ENCODE measurements around the gene TAOK2. TPM values are rescaled to one million over a fixed set of nuclear protein-coding genes. Genes with fewer than 3 reads are reported as not detected.
"Not testable (repeated sequence)": the region's sequence is repeated elsewhere in the genome, so short reads cannot be mapped to it uniquely, and the experiment has no call there.

TAOK2 gene
- 46.4 and 48.5 TPM in 2 replicates for total RNA-seq (2012; rRNA removed)

- Histone ChIP-seq H3K27me3 (ENCODE audit: control insufficient read depth, insufficient read depth, low read length) (no peaks in the 10 kb centered on the region), H3K4me3 (ENCODE audit: low read length) (peak within 1 kb of the TSS; percentile 89), H3K4me2 (ENCODE audit: low read length) (peak within 1 kb of the TSS; percentile 88), H3K4me1 (ENCODE audit: control insufficient read depth, insufficient read depth, low read length) (peaks cover 31% of the 10 kb centered on the region), H3K9me3 (replicated peaks; ENCODE audit: low read length) (no peaks in the 10 kb centered on the region), H3K36me3 (ENCODE audit: insufficient read depth, low read length) (peaks cover 34% of the 10 kb centered on the region), H3K9ac (ENCODE audit: low read depth, low read length) (peak within 1 kb of the TSS; percentile 95)
These were observed at the start of gene TAOK2 for GRCh38 chr16:29973384-29974246. Gene TAOK2, plus strand, starts transcription at chr16:29973868. Its CDS starts 3,905 bp downstream, at chr16:29977773.

GRCh38 chr16:29925105-29925756, 48.4 kb upstream of the TAOK2 start:
- peak overlapping the region; percentile 98 for H3K4me2 ChIP-seq (ENCODE audit: low read length)
- H3K9me3 ChIP-seq (replicated peaks; ENCODE audit: low read length): no peaks in the 10 kb centered on the region
- H3K4me1 ChIP-seq (ENCODE audit: control insufficient read depth, insufficient read depth, low read length): peaks cover 22% of the 10 kb centered on the region
- no peaks in the 10 kb centered on the region for H3K27me3 ChIP-seq (ENCODE audit: control insufficient read depth, insufficient read depth, low read length)
- H3K4me3 ChIP-seq (ENCODE audit: low read length): peak overlapping the region; percentile 93
- H3K36me3 ChIP-seq (ENCODE audit: insufficient read depth, low read length): peaks cover 29% of the 10 kb centered on the region
- H3K9ac ChIP-seq (ENCODE audit: low read depth, low read length): peak overlapping the region; percentile 90

- Histone ChIP-seq H3K9ac (ENCODE audit: low read depth, low read length) (peak within 1 kb of the TSS; percentile 90), H3K4me2 (ENCODE audit: low read length) (peak within 1 kb of the TSS; percentile 98), H3K4me1 (ENCODE audit: control insufficient read depth, insufficient read depth, low read length) (peaks cover 22% of the 10 kb centered on the region), H3K9me3 (replicated peaks; ENCODE audit: low read length) (no peaks in the 10 kb centered on the region), H3K27me3 (ENCODE audit: control insufficient read depth, insufficient read depth, low read length) (no peaks in the 10 kb centered on the region), H3K4me3 (ENCODE audit: low read length) (peak within 1 kb of the TSS; percentile 93), H3K36me3 (ENCODE audit: insufficient read depth, low read length) (peaks cover 21% of the 10 kb centered on the region)
These were observed 47.6 kb upstream of the TAOK2 start, which contains the start of gene KCTD13 for GRCh38 chr16:29925781-29926710. Gene KCTD13, minus strand, starts transcription at chr16:29926226. Its CDS starts 193 bp downstream, at chr16:29926033.

GRCh38 chr16:29926711-29927052, 47.0 kb upstream of the TAOK2 start:
- Histone ChIP-seq H3K4me2 (ENCODE audit: low read length) (peak overlapping the region; percentile 98), H3K9ac (ENCODE audit: low read depth, low read length) (peak overlapping the region; percentile 90), H3K4me1 (ENCODE audit: control insufficient read depth, insufficient read depth, low read length) (peaks cover 22% of the 10 kb centered on the region), H3K9me3 (replicated peaks; ENCODE audit: low read length) (no peaks in the 10 kb centered on the region), H3K36me3 (ENCODE audit: insufficient read depth, low read length) (peaks cover 15% of the 10 kb centered on the region), H3K4me3 (ENCODE audit: low read length) (peak overlapping the region; percentile 93), H3K27me3 (ENCODE audit: control insufficient read depth, insufficient read depth, low read length) (no peaks in the 10 kb centered on the region)

GRCh38 chr16:29927070-29927905, 46.4 kb upstream of the TAOK2 start:
- no peaks in the 10 kb centered on the region for H3K9me3 ChIP-seq (replicated peaks; ENCODE audit: low read length)
- H3K4me2 ChIP-seq (ENCODE audit: low read length): peak overlapping the region; percentile 98
- peak overlapping the region; percentile 90 for H3K9ac ChIP-seq (ENCODE audit: low read depth, low read length)
- H3K4me3 ChIP-seq (ENCODE audit: low read length): peak overlapping the region; percentile 93
- peaks cover 22% of the 10 kb centered on the region for H3K4me1 ChIP-seq (ENCODE audit: control insufficient read depth, insufficient read depth, low read length)
- H3K36me3 ChIP-seq (ENCODE audit: insufficient read depth, low read length): peaks cover 9% of the 10 kb centered on the region
- no peaks in the 10 kb centered on the region for H3K27me3 ChIP-seq (ENCODE audit: control insufficient read depth, insufficient read depth, low read length)

- H3K27me3 ChIP-seq (ENCODE audit: control insufficient read depth, insufficient read depth, low read length): peaks cover 10% of the 10 kb centered on the region
- not testable (repeated sequence) for H3K4me3 ChIP-seq (ENCODE audit: low read length); H3K9me3 ChIP-seq (replicated peaks; ENCODE audit: low read length); H3K4me2 ChIP-seq (ENCODE audit: low read length); H3K36me3 ChIP-seq (ENCODE audit: insufficient read depth, low read length); H3K9ac ChIP-seq (ENCODE audit: low read depth, low read length)
- peaks cover 11% of the 10 kb centered on the region for H3K4me1 ChIP-seq (ENCODE audit: control insufficient read depth, insufficient read depth, low read length)
These were observed 41.9 kb upstream of the TAOK2 start for GRCh38 chr16:29931750-29932149.

- no peak overlapping the region for H3K4me2 ChIP-seq (ENCODE audit: low read length)
- H3K9ac ChIP-seq (ENCODE audit: low read depth, low read length): no peak overlapping the region
- H3K9me3 ChIP-seq (replicated peaks; ENCODE audit: low read length): no peaks in the 10 kb centered on the region
- H3K4me3 ChIP-seq (ENCODE audit: low read length): no peak overlapping the region
- no peaks in the 10 kb centered on the region for H3K27me3 ChIP-seq (ENCODE audit: control insufficient read depth, insufficient read depth, low read length)
- H3K4me1 ChIP-seq (ENCODE audit: control insufficient read depth, insufficient read depth, low read length): peaks cover 17% of the 10 kb centered on the region
- H3K36me3 ChIP-seq (ENCODE audit: insufficient read depth, low read length): no peaks in the 10 kb centered on the region
These were observed 33.0 kb upstream of the TAOK2 start for GRCh38 chr16:29940656-29941055.

GRCh38 chr16:29943846-29944799, 29.5 kb upstream of the TAOK2 start:
- H3K9ac ChIP-seq (ENCODE audit: low read depth, low read length): peak overlapping the region; percentile 61
- H3K27me3 ChIP-seq (ENCODE audit: control insufficient read depth, insufficient read depth, low read length): no peaks in the 10 kb centered on the region
- peak overlapping the region; percentile 50 for H3K4me3 ChIP-seq (ENCODE audit: low read length)
- no peaks in the 10 kb centered on the region for H3K9me3 ChIP-seq (replicated peaks; ENCODE audit: low read length)
- peaks cover 17% of the 10 kb centered on the region for H3K4me1 ChIP-seq (ENCODE audit: control insufficient read depth, insufficient read depth, low read length)
- H3K36me3 ChIP-seq (ENCODE audit: insufficient read depth, low read length): no peaks in the 10 kb centered on the region
- H3K4me2 ChIP-seq (ENCODE audit: low read length): peak overlapping the region; percentile 77

- H3K4me1 ChIP-seq (ENCODE audit: control insufficient read depth, insufficient read depth, low read length): peaks cover 17% of the 10 kb centered on the region
- no peak overlapping the region for H3K9ac ChIP-seq (ENCODE audit: low read depth, low read length)
- H3K9me3 ChIP-seq (replicated peaks; ENCODE audit: low read length): no peaks in the 10 kb centered on the region
- H3K27me3 ChIP-seq (ENCODE audit: control insufficient read depth, insufficient read depth, low read length): no peaks in the 10 kb centered on the region
- no peaks in the 10 kb centered on the region for H3K36me3 ChIP-seq (ENCODE audit: insufficient read depth, low read length)
- H3K4me3 ChIP-seq (ENCODE audit: low read length): no peak overlapping the region
- H3K4me2 ChIP-seq (ENCODE audit: low read length): no peak overlapping the region
These were observed 25.8 kb upstream of the TAOK2 start for GRCh38 chr16:29947897-29948296.

Measured in skeletal muscle satellite cell (primary cell).